H9 (cell line): ENCODE results near the gene ADGRF5. TPM values are rescaled to one million over a fixed set of nuclear protein-coding genes. Genes with fewer than 3 reads are reported as not detected.

ENCODE experiments used
- DNase-seq: peaks from one replicate; pipeline ENCODE4 v3.0.0-alpha.2; 2017
- H2AFZ ChIP-seq: one replicate; pipeline ENCODE4 v1.6.1; 2013; ENCODE audit warnings: mild to moderate bottlenecking, low read length, control low read depth, moderate library complexity
- H2AK5ac ChIP-seq: 2 replicates; pipeline ENCODE4 v1.6.1; 2013; ENCODE audit warnings: low read length, control low read depth, mixed read lengths; ENCODE audit not compliant: insufficient read length
- H2BK120ac ChIP-seq: one replicate; pipeline ENCODE4 v1.6.1; 2013; ENCODE audit warnings: low read depth, mild to moderate bottlenecking, low read length, control low read depth, inconsistent platforms; ENCODE audit not compliant: poor library complexity, severe bottlenecking
- H2BK12ac ChIP-seq: 2 replicates; pipeline ENCODE4 v1.6.1; 2013; ENCODE audit warnings: low read length, control low read depth, mixed read lengths, low read depth; ENCODE audit not compliant: insufficient read length
- H2BK15ac ChIP-seq: 2 replicates; pipeline ENCODE4 v1.6.1; 2013; ENCODE audit warnings: low read depth, low read length, control low read depth
- H2BK20ac ChIP-seq: one replicate; pipeline ENCODE4 v1.6.1; 2013; ENCODE audit warnings: low read depth, mild to moderate bottlenecking, low read length, control low read depth, inconsistent platforms; ENCODE audit not compliant: poor library complexity, severe bottlenecking
- H2BK5ac ChIP-seq: 2 replicates; pipeline ENCODE4 v1.6.1; 2013; ENCODE audit warnings: low read length, control low read depth, mixed read lengths; ENCODE audit not compliant: insufficient read length
- H3K14ac ChIP-seq: 2 replicates; pipeline ENCODE4 v1.6.1; 2013; ENCODE audit warnings: low read length, control low read depth; ENCODE audit not compliant: insufficient read depth
- H3K18ac ChIP-seq: 2 replicates; pipeline ENCODE4 v1.6.1; 2013; ENCODE audit warnings: low read depth, mild to moderate bottlenecking, mixed read lengths, low read length, control low read depth; ENCODE audit not compliant: insufficient read length
- H3K23ac ChIP-seq: 2 replicates; pipeline ENCODE4 v1.6.1; 2013; ENCODE audit warnings: low read length, control low read depth, mixed read lengths, low read depth; ENCODE audit not compliant: insufficient read length
- H3K23me2 ChIP-seq: 2 replicates; pipeline ENCODE4 v1.6.1; 2013; ENCODE audit warnings: low read depth, mild to moderate bottlenecking, mixed read lengths, low read length, control low read depth; ENCODE audit not compliant: insufficient read length, poor library complexity, severe bottlenecking
- H3K27ac ChIP-seq: 2 replicates; pipeline ENCODE4 v1.5.1; 2013; ENCODE audit warnings: low read length, control low read depth, mixed read lengths, low read depth; ENCODE audit not compliant: insufficient read length
- H3K27me3 ChIP-seq: 2 replicates; pipeline ENCODE4 v1.6.1; 2013; ENCODE audit warnings: low read length, control low read depth, inconsistent platforms; ENCODE audit not compliant: insufficient read depth
- H3K4ac ChIP-seq: 2 replicates; pipeline ENCODE4 v1.6.1; 2013; ENCODE audit warnings: low read depth, mild to moderate bottlenecking, control low read depth, inconsistent platforms, low read length, moderate library complexity
- H3K4me1 ChIP-seq: 2 replicates; pipeline ENCODE4 v1.6.1; 2013; ENCODE audit warnings: low read length, control low read depth, inconsistent platforms; ENCODE audit not compliant: insufficient read depth
- H3K4me2 ChIP-seq: 2 replicates; pipeline ENCODE4 v1.6.1; 2013; ENCODE audit warnings: low read length, control low read depth, mixed read lengths; ENCODE audit not compliant: insufficient read length, insufficient read depth
- H3K56ac ChIP-seq: 2 replicates; pipeline ENCODE4 v1.6.1; 2013; ENCODE audit warnings: low read depth, mild to moderate bottlenecking, mixed read lengths, low read length, control low read depth; ENCODE audit not compliant: insufficient read length
- H3K79me1 ChIP-seq: 2 replicates; pipeline ENCODE4 v1.6.1; 2013; ENCODE audit warnings: low read depth, mild to moderate bottlenecking, moderate library complexity, low read length, control low read depth, inconsistent platforms; ENCODE audit not compliant: insufficient read depth, poor library complexity, severe bottlenecking
- H3K79me2 ChIP-seq: 2 replicates; pipeline ENCODE4 v1.6.1; 2013; ENCODE audit warnings: low read length, control low read depth, inconsistent platforms; ENCODE audit not compliant: insufficient read depth
- H3K9ac ChIP-seq: 2 replicates; pipeline ENCODE4 v1.6.1; 2013; ENCODE audit warnings: low read length, control low read depth, mixed read lengths; ENCODE audit not compliant: insufficient read length; ENCODE audit errors: extremely low read depth
- H3K9me3 ChIP-seq: one replicate; pipeline ENCODE4 v1.6.1; 2013; ENCODE audit warnings: low read depth, low read length, inconsistent platforms; ENCODE audit not compliant: control insufficient read depth
- H3T11ph ChIP-seq: one replicate; pipeline ENCODE4 v1.6.1; 2013; ENCODE audit warnings: mild to moderate bottlenecking, low read length, control low read depth, inconsistent platforms
- H4K20me1 ChIP-seq: one replicate; pipeline ENCODE4 v1.6.1; 2013; ENCODE audit not compliant: control insufficient read depth, insufficient read length, insufficient read depth
- H4K5ac ChIP-seq: 2 replicates; pipeline ENCODE4 v1.6.1; 2013; ENCODE audit warnings: low read depth, mild to moderate bottlenecking, mixed read lengths, low read length, control low read depth; ENCODE audit not compliant: insufficient read length
- H4K8ac ChIP-seq: replicated peaks from 2 replicates; pipeline ENCODE4 v1.6.1; 2013; ENCODE audit warnings: low read length, control low read depth, mixed read lengths, low read depth; ENCODE audit not compliant: insufficient read length
- H4K91ac ChIP-seq: 2 replicates; pipeline ENCODE4 v1.6.1; 2013; ENCODE audit warnings: low read depth, mild to moderate bottlenecking, moderate library complexity, mixed read lengths, low read length, control low read depth; ENCODE audit not compliant: insufficient read length
- H3K27ac Mint-ChIP-seq, 3 experiments: 2 replicates in 2 of 3; 3 replicates in 1 of 3; pipeline ENCODE4 v1.8.0; 2020 to 2021; ENCODE audit warnings: mixed read lengths in 3 of 3, mild to moderate bottlenecking in 1 of 3, moderate library complexity in 1 of 3
- H3K27me3 Mint-ChIP-seq: 2 replicates; pipeline ENCODE4 v1.8.0; 2021; ENCODE audit warnings: low read depth, mild to moderate bottlenecking, moderate library complexity, mixed read lengths
- H3K36me3 Mint-ChIP-seq, 3 experiments: 2 replicates in 2 of 3; 3 replicates in 1 of 3; pipeline ENCODE4 v1.8.0; 2020 to 2021; ENCODE audit warnings: low read depth in 3 of 3, mixed read lengths in 3 of 3; ENCODE audit not compliant: insufficient read depth in 1 of 3
- H3K4me1 Mint-ChIP-seq, 2 experiments: 2 replicates each; pipeline ENCODE4 v1.8.0; 2020; ENCODE audit warnings: mixed read lengths in 2 of 2
- H3K4me3 Mint-ChIP-seq, 2 experiments: 2 replicates in 1 of 2; 3 replicates in 1 of 2; pipeline ENCODE4 v1.8.0; 2020 to 2021; ENCODE audit warnings: mild to moderate bottlenecking in 2 of 2, mixed read lengths in 2 of 2, moderate library complexity in 1 of 2
- H3K9me3 Mint-ChIP-seq, 2 experiments: 2 replicates in 1 of 2; 3 replicates in 1 of 2; pipeline ENCODE4 v1.8.0; 2020; ENCODE audit warnings: mild to moderate bottlenecking in 2 of 2, mixed read lengths in 2 of 2, moderate library complexity in 1 of 2
- CTCF ChIP-seq: fragments of 200-600 bp; sonication (generic); conservative IDR thresholded peaks from 3 replicates; pipeline ENCODE4 v1.8.0; 2021; ENCODE audit warnings: antibody characterized with exemption, mild to moderate bottlenecking
- total RNA-seq: library from RNA; stranded (reverse); gene quantifications from 2 replicates; pipeline ENCODE4 v1.2.1, GENCODE V29; 2021

Gene ADGRF5
- total RNA-seq, 1 experiment from 2014 or later = not detected

DNA sequence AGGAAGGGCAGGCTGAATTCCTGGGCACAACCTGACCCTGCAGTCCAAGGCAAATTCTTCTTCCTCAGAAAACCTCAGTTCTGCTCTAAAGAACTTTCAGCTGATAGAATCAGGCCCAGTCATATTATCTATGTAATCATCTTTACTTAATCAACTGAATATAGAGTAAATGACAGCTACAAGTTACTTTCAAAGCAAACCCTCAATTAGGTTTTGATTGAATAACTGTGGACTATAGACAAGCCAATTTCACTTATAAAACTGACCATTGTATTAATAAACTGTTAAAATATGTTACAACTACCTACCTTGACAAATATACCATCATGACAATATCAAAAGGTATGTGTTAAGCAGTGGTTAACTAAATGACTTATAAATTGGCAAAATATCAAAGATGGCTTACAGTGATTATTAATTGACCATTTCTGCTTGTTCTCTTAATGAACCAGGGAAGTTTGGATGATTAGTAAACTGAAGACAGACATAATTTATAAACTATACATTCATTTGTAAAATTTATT is 46.1 kb upstream of the ADGRF5 start:
- no peak overlapping the region for H3K27ac ChIP-seq
- no peaks in the 10 kb centered on the region for H3K9me3 ChIP-seq
- Mint-ChIP-seq H3K27ac (no peak overlapping the region), H3K4me3 (no peak overlapping the region), H3K9me3 (no peaks in the 10 kb centered on the region), H3K27me3 (no peaks in the 10 kb centered on the region), H3K4me1 (peaks cover 0 to 6% of the 10 kb centered on the region in 2 experiments; a peak in 3 of 4 replicates), H3K36me3 (no peaks in the 10 kb centered on the region)
- TF ChIP-seq CTCF = no peak
- no peaks in the 10 kb centered on the region for H3K79me2 ChIP-seq
- H3K4ac ChIP-seq = no peak overlapping the region
- no peak overlapping the region for H3K23ac ChIP-seq
- no peak overlapping the region for H3K9ac ChIP-seq
- H2AFZ ChIP-seq = no peak overlapping the region
- H4K5ac ChIP-seq = no peak overlapping the region
- no peaks in the 10 kb centered on the region for H3K79me1 ChIP-seq
- no peak overlapping the region for H2BK15ac ChIP-seq
- DNase-seq = no peak
- no peaks in the 10 kb centered on the region; the same call in 1 of the 2 replicates for H3K4me1 ChIP-seq
- H3K56ac ChIP-seq = no peak overlapping the region
- no peak overlapping the region for H2BK12ac ChIP-seq
- no peak overlapping the region for H4K8ac ChIP-seq
- no peak overlapping the region for H3K4me2 ChIP-seq
- H4K20me1 ChIP-seq = no peaks in the 10 kb centered on the region
- no peak overlapping the region for H2BK120ac ChIP-seq
- no peak overlapping the region for H4K91ac ChIP-seq
- no peak overlapping the region for H2AK5ac ChIP-seq
- H3K27me3 ChIP-seq = no peaks in the 10 kb centered on the region
- no peak overlapping the region for H3K18ac ChIP-seq
- no peak overlapping the region for H2BK5ac ChIP-seq
- no peaks in the 10 kb centered on the region for H3K23me2 ChIP-seq
- H3K14ac ChIP-seq = no peak overlapping the region
- no peak overlapping the region for H2BK20ac ChIP-seq
- H3T11ph ChIP-seq = no peak overlapping the region
